ENCODE results near the gene CORO6. TPM values are rescaled to one million over a fixed set of nuclear protein-coding genes. Genes with fewer than 3 reads are reported as not detected.

The CORO6 gene
- polyA plus RNA-seq, 1 donor from 2014 or later: 4.3 TPM

- H3K79me2 ChIP-seq (replicated peaks; ENCODE audit: insufficient read depth, low read length): peaks cover 5% of the 10 kb centered on the region
- H3K36me3 ChIP-seq (ENCODE audit: insufficient read depth, low read length): peaks cover 10% of the 10 kb centered on the region
- H3K4me3 ChIP-seq (ENCODE audit: low read length): no peak overlapping the region
- H2AFZ ChIP-seq (ENCODE audit: low read depth, low read length): no peak overlapping the region
- no peaks in the 10 kb centered on the region for H4K20me1 ChIP-seq (ENCODE audit: insufficient read depth)
- TF ChIP-seq REST (IDR thresholded peaks at IDR 0.05; ENCODE audit: borderline replicate concordance): no peak
- no peak for TF ChIP-seq SMC3 (conservative IDR thresholded peaks at IDR 0.05; ENCODE audit: poor library complexity)
- no peak for TF ChIP-seq RAD21 (conservative IDR thresholded peaks at IDR 0.05)
- no peak for TF ChIP-seq MXI1 (conservative IDR thresholded peaks at IDR 0.05; ENCODE audit: poor library complexity, severe bottlenecking)
- TF ChIP-seq POLR2AphosphoS5 (IDR thresholded peaks at IDR 0.05): no peak
- no peak for TF ChIP-seq CTCF (IDR thresholded peaks at IDR 0.05; ENCODE audit: poor library complexity, severe bottlenecking)
- TF ChIP-seq EZH2 (IDR thresholded peaks at IDR 0.05; ENCODE audit: borderline replicate concordance, insufficient read depth, low read length, poor library complexity, severe bottlenecking): no peak
- no peak for TF ChIP-seq TAF1 (IDR thresholded peaks at IDR 0.05; ENCODE audit: low read depth)
- no peak for TF ChIP-seq EP300 (conservative IDR thresholded peaks at IDR 0.05; ENCODE audit: poor library complexity, severe bottlenecking)
- no peaks in the 10 kb centered on the region for H3K9me2 ChIP-seq (ENCODE audit: insufficient read depth, low read length)
- H3K9me3 ChIP-seq (ENCODE audit: low read length): peaks cover under 1% of the 10 kb centered on the region
- H3F3A ChIP-seq (ENCODE audit: insufficient read depth, low read length, poor library complexity, severe bottlenecking): no peaks in the 10 kb centered on the region
- no peak overlapping the region for H3K27ac ChIP-seq (ENCODE audit: low read length)
- no peak overlapping the region for H3K9ac ChIP-seq (ENCODE audit: low read length)
- no peak overlapping the region for H3K4me2 ChIP-seq (ENCODE audit: low read length)
- H3K27me3 ChIP-seq (ENCODE audit: insufficient read depth, low read depth, low read length): peaks cover 19% of the 10 kb centered on the region
These were observed 11.2 kb downstream of the CORO6 start for GRCh38 chr17:29611351-29612093.

GRCh38 chr17:29610395-29610794 is 12.3 kb downstream of the CORO6 start:
- H3K4me2 ChIP-seq (ENCODE audit: low read length): no peak overlapping the region
- H3K27me3 ChIP-seq (ENCODE audit: insufficient read depth, low read depth, low read length): peaks cover 7% of the 10 kb centered on the region
- H3F3A ChIP-seq (ENCODE audit: insufficient read depth, low read length, poor library complexity, severe bottlenecking): no peaks in the 10 kb centered on the region
- no peak overlapping the region for H2AFZ ChIP-seq (ENCODE audit: low read depth, low read length)
- no peaks in the 10 kb centered on the region for H4K20me1 ChIP-seq (ENCODE audit: insufficient read depth)
- no peaks in the 10 kb centered on the region for H3K9me3 ChIP-seq (ENCODE audit: low read length)
- H3K9me2 ChIP-seq (ENCODE audit: insufficient read depth, low read length): no peaks in the 10 kb centered on the region
- TF ChIP-seq POLR2AphosphoS5 (IDR thresholded peaks at IDR 0.05) (no peak), REST (IDR thresholded peaks at IDR 0.05; ENCODE audit: borderline replicate concordance) (no peak), MXI1 (conservative IDR thresholded peaks at IDR 0.05; ENCODE audit: poor library complexity, severe bottlenecking) (no peak), CTCF (IDR thresholded peaks at IDR 0.05; ENCODE audit: poor library complexity, severe bottlenecking) (no peak), TAF1 (IDR thresholded peaks at IDR 0.05; ENCODE audit: low read depth) (no peak)
- no peak overlapping the region for H3K4me3 ChIP-seq (ENCODE audit: low read length)
- no peak overlapping the region for H3K9ac ChIP-seq (ENCODE audit: low read length)
- H3K79me2 ChIP-seq (replicated peaks; ENCODE audit: insufficient read depth, low read length): peaks cover 5% of the 10 kb centered on the region
- H3K36me3 ChIP-seq (ENCODE audit: insufficient read depth, low read length): peaks cover 10% of the 10 kb centered on the region
- H3K27ac ChIP-seq (ENCODE audit: low read length): no peak overlapping the region

All from neural cell (in vitro differentiated cells).